K562 treated with DMSO at 1 percent for 12 hours (cell line): Measurements from ENCODE around the gene ARID5B. TPM values are rescaled to one million over a fixed set of nuclear protein-coding genes. Genes with fewer than 3 reads are reported as not detected.

Source experiments
- total RNA-seq: library from RNA; unstranded; fragments of 300-600 nt; gene quantifications from 2 replicates; pipeline ENCODE4 v1.2.3, GENCODE V29; 2022; ENCODE audit not compliant: insufficient read depth

ARID5B gene
- total RNA-seq, result 0.19 and 0.46 TPM in 2 replicates

GRCh38 chr10:61900829-61901792, at the start of gene ARID5B:
Gene ARID5B (plus strand): TSS chr10:61901699. CDS start chr10:61901710, 11 bp downstream.

Other genes with a start within 250 kb of the ARID5B start
- not detected in 2 replicates for gene CABCOCO1, start 238.8 kb upstream of the ARID5B start, total RNA-seq